Breast epithelium (tissue), 4 donors: ENCODE results near the gene PRKCD. TPM values are rescaled to one million over a fixed set of nuclear protein-coding genes. Genes with fewer than 3 reads are reported as not detected.

ENCODE experiments used
- DNase-seq, 2 donors: peaks; one replicate each; pipeline ENCODE4 v3.0.0-alpha.2; 2019; ENCODE audit warnings: low spot score in 2 of 2
- H3K27ac ChIP-seq, 2 donors: fragments of 200-600 bp; sonication (generic) in 1 of 2; one replicate each; pipeline ENCODE4 v1.5.1; 2016 to 2019; ENCODE audit warnings: mild to moderate bottlenecking in 1 of 2
- H3K27me3 ChIP-seq, 2 donors: fragments of 200-600 bp; sonication (generic) in 1 of 2; one replicate each; pipeline versions ENCODE4 v1.5.1 to v1.6.0; 2017 to 2019; ENCODE audit warnings: control low read depth in 1 of 2, mild to moderate bottlenecking in 1 of 2
- H3K36me3 ChIP-seq: fragments of 200-600 bp; one replicate; pipeline ENCODE4 v1.5.1; 2019
- H3K4me1 ChIP-seq, 2 donors: fragments of 200-600 bp; sonication (generic); one replicate each; pipeline ENCODE4 v1.5.1; 2016 to 2019; ENCODE audit warnings: control low read depth in 1 of 2
- H3K4me3 ChIP-seq, 3 donors: fragments of 200-600 bp; sonication (generic); 1 replicate in 2 of 3; 2 replicates in 1 of 3; pipeline ENCODE4 v1.5.1; 2016 to 2019; ENCODE audit warnings: mild to moderate bottlenecking in 3 of 3, moderate library complexity in 2 of 3
- H3K9me3 ChIP-seq, 2 donors: fragments of 200-600 bp; sonication (generic) in 1 of 2; one replicate each; pipeline ENCODE4 v1.5.1; 2016 to 2019; ENCODE audit warnings: control low read depth in 1 of 2
- CTCF ChIP-seq, 3 donors: fragments of 450-650 bp; IDR thresholded peaks; one replicate each; pipeline ENCODE4 v1.5.1; 2016 to 2017; ENCODE audit warnings: antibody characterized with exemption in 3 of 3, mild to moderate bottlenecking in 3 of 3, moderate library complexity in 3 of 3
- POLR2A ChIP-seq: fragments of 450-650 bp; IDR thresholded peaks from one replicate; pipeline ENCODE4 v1.6.1; 2016; ENCODE audit warnings: antibody characterized with exemption, mild to moderate bottlenecking, moderate library complexity
- POLR2AphosphoS5 ChIP-seq, 3 donors: sonication (generic); formaldehyde crosslinking; IDR thresholded peaks; one replicate each; pipeline ENCODE4 v1.6.1; 2017; ENCODE audit warnings: antibody characterized with exemption in 3 of 3
- intact Hi-C: fragments of 100-400 bp; cut with DNase I; formaldehyde crosslinking; loops from one replicate; pipeline ENCODE4 v1.15.1; 2023; ENCODE audit warnings: low total_unique reads
- total RNA-seq, 3 donors: library from RNA; depleted of rRNA; stranded (reverse); fragments of >200 nt; gene quantifications; one replicate each; pipeline ENCODE4 v1.1.0, GENCODE V29; 2016

PRKCD gene
- total RNA-seq, 3 donors from 2014 or later: 14.0 to 36.8 (median 15.1) TPM

- Histone ChIP-seq H3K9me3 (no peaks in the 10 kb centered on the region), H3K4me3 (no peak overlapping the region), H3K36me3 (no peaks in the 10 kb centered on the region), H3K4me1 (no peaks in the 10 kb centered on the region), H3K27ac (no peak overlapping the region), H3K27me3 (no peaks in the 10 kb centered on the region)
- intact Hi-C loops: loop anchor here (5.0 kb wide), 1 partner anchor 1238 kb away; the partner anchor contains the start of gene IQCF1
- no peak for TF ChIP-seq POLR2A
- TF ChIP-seq POLR2AphosphoS5 (IDR thresholded peaks at IDR 0.05): no peak
- no peak for TF ChIP-seq CTCF (IDR thresholded peaks at IDR 0.05)
- DNase-seq: no peak
These were observed 20.8 kb upstream of the PRKCD start for GRCh38 chr3:53139906-53140846.

GRCh38 chr3:53140847-53141845 is 19.9 kb upstream of the PRKCD start:
- H3K9me3 ChIP-seq: no peaks in the 10 kb centered on the region
- H3K27me3 ChIP-seq: no peaks in the 10 kb centered on the region
- H3K4me1 ChIP-seq: no peaks in the 10 kb centered on the region
- H3K4me3 ChIP-seq: no peak overlapping the region
- TF ChIP-seq POLR2A (no peak), CTCF (IDR thresholded peaks at IDR 0.05) (no peak), POLR2AphosphoS5 (IDR thresholded peaks at IDR 0.05) (no peak)
- DNase-seq: no peak
- H3K36me3 ChIP-seq: no peaks in the 10 kb centered on the region
- intact Hi-C loops: no loop called here
- H3K27ac ChIP-seq: no peak overlapping the region

- Histone ChIP-seq H3K27me3 (no peaks in the 10 kb centered on the region), H3K36me3 (no peaks in the 10 kb centered on the region), H3K4me1 (no peaks in the 10 kb centered on the region), H3K27ac (no peak overlapping the region), H3K9me3 (no peaks in the 10 kb centered on the region), H3K4me3 (no peak overlapping the region)
- TF ChIP-seq POLR2AphosphoS5 (IDR thresholded peaks at IDR 0.05): no peak
- TF ChIP-seq POLR2A: no peak
- TF ChIP-seq CTCF (IDR thresholded peaks at IDR 0.05): no peak
- no peak for DNase-seq
- intact Hi-C loops: loop anchor here (1.0 kb wide), 1 partner anchor 22 kb away; no protein-coding TSS in a partner anchor
These were observed 18.0 kb upstream of the PRKCD start for GRCh38 chr3:53142986-53143385.

GRCh38 chr3:53144446-53144845 is 16.6 kb upstream of the PRKCD start:
- no peak for DNase-seq
- H3K27me3 ChIP-seq: no peaks in the 10 kb centered on the region
- no peaks in the 10 kb centered on the region for H3K4me1 ChIP-seq
- no peaks in the 10 kb centered on the region for H3K9me3 ChIP-seq
- TF ChIP-seq POLR2A (no peak), POLR2AphosphoS5 (IDR thresholded peaks at IDR 0.05) (no peak), CTCF (IDR thresholded peaks at IDR 0.05) (no peak)
- no peak overlapping the region for H3K27ac ChIP-seq
- intact Hi-C loops: no loop called here
- H3K4me3 ChIP-seq: no peak overlapping the region
- no peaks in the 10 kb centered on the region for H3K36me3 ChIP-seq
